ENCODE measurements around the gene MARK2.

- no peak for TF ChIP-seq CTCF (IDR thresholded peaks at IDR 0.05)
- no peak for TF ChIP-seq ZFX (IDR thresholded peaks at IDR 0.05; ENCODE audit: borderline replicate concordance)
Measured at GRCh38 chr11:63847363-63847762, 8.5 kb downstream of the MARK2 start.
